HL-60/S4 (cell line): ENCODE results near the gene IL17B.

ENCODE experiments used
- in situ Hi-C: fragments of 300-500 bp; cut with MboI; formaldehyde crosslinking; loops from 2 replicates; pipeline ENCODE4 v1.14.3; 2022; ENCODE audit warnings: low sequenced_read_pairs

IL17B gene

DNA sequence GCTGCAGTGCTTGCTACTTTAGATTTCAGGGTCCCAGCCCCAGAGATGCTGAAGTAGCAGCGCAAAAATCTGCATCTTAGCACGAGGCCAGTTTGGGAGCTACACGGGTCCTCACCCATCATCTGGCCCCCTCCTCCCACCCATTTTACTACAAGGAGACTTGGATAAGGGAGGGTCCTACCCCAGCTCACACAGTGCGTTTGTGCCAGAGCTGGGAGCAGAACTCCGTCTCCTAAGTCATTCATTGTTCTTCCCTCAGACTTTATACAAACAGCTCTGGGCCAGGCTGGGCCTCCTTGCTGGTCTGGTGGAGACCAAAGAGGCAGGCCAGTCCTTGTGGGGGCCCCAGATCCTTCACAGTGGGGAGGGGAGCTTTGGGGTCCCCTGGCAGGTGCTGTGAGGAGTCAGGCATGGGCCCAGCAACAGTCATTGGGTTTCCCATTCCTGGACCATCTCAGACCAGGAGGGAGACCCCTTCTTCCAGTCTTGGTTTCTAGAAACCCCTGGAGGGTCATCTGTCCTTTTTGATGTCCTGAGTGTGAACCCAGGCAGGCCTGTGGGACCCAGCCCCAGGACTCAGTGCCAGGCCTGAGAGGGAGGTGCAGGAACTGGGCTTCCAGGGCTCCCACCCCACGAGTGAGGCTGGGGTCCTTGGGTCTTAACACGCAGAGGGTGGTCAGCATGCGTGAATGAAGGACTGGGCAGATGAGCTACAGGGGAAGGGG, 2.3 kb upstream of the IL17B start:
- in situ Hi-C loops = loop anchor here (10.0 kb wide), 1 partner anchor 53 kb away; no protein-coding TSS in a partner anchor

DNA sequence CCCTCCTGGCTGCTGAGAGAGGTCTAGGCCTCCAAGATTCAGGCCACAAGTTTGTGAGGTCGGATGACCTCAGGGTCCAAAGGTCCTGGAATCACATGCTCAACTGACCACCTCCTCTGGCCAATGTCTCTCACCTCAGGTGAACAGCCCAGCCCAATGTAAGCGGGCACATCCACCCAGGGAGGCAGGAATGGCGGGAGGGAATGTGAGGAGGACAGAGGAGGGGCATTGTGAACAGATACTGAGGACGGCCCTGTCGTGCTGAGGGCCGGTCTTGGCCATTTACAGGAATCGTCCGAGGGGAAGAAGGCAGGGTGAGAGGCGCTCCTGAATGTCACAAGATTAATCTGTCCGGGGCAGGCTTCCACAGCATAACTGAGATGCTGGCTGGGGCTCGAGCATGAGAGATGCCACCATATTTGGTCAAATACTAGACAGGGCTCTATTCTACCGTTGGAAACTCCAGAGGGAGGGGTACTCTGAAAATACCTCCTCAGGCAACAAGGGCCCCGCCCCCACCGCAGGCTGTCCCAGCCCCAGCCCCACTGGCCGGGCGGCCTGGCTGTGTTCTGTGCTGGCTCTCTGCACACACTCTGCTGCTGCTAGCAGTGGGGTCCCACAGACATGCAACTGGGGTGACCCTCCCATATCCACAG, 1.5 kb upstream of the IL17B start:
- in situ Hi-C loops = loop anchor here (10.0 kb wide), 1 partner anchor 54 kb away; no protein-coding TSS in a partner anchor

DNA sequence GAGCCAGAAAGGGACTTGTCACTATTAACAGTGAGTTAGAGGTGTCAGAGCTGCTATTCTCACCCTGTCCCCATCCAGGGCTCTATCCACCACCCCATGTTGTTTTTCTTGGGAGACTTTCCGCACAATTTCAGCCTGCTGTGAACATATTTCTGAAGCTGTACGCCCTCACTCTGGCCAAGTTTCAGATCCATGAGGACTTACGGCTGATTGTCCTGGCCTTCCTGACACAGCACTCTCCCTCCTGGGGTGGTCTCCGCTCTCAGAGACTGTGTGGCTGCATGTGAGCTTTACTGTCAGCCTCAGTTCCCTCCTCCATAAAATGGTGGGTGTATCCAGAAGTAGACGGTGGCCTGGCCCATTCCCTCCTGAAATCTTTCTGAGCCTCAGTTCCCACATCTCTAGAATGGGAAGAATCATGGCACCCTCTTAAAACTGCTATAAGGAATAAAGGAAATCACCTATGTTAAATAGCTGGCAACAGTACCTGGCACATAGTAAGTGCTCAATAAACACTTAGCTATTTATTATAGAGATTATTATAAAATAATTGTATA, 804 bp upstream of the IL17B start:
- in situ Hi-C loops = loop anchor here (10.0 kb wide), 1 partner anchor 55 kb away; no protein-coding TSS in a partner anchor

DNA sequence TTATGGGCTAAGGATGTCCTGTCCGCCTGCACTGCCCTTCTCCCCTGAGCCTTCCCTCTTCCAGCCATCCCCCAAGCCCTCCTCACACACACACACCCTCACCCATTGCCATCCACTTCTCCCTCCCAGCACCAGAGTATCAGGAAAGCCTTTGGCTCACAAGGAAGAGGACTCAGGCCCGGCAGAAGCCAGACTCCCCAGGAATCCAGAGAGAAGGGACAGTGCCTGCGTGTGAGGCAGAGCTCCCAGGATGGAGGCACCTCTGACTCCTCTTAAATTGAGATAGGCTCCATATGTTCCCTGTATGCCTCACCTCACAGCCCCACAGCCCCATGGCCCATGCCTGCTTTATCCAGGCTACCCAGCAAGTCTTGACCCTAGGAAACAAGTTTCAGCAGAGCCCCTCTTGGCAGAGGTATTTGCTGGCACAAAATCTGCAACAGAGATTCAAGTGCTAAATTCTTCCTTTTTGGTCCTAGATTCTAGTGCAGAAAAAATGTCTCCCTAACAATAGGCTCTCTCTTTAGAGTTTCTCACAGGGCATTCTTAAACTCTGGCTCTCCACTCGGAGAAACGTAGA, 761 bp downstream of the IL17B start:
- in situ Hi-C loops = no loop called here

DNA sequence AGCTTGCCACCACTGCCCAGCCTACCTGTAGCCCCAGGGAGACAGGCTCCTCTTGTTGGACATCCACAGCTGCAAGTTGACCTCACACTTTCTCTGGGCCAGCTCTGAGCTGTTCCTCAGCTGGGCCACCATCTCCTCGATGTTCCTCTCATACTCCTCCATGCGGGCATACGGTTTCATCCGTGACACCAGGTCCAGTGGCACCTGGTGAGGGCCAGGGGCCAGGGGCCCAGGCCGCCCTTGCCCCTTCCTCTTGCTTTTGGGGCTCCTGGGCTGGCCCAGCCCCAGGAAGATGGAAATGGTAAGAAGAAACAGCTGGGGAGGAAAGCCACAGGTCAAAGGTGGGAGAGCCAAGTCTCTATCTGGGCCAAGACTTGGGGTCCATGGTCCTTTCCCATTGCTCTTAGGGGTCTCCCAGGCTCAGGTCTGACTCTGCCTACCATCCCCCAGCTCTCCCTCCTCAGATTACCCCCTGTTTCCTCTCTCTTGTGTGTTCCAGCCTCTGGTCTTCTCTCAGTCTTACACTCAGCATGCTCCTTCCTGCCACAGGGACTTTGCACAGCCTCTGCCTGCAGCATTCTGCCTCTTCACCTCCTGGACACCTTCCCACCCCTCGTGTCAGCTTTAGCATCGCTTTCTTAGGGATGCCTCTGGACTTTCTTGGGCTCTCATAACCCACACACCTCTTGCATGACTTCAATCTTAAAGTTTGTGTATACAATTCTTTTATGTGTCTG, 2.2 kb downstream of the IL17B start:
- in situ Hi-C loops = no loop called here

DNA sequence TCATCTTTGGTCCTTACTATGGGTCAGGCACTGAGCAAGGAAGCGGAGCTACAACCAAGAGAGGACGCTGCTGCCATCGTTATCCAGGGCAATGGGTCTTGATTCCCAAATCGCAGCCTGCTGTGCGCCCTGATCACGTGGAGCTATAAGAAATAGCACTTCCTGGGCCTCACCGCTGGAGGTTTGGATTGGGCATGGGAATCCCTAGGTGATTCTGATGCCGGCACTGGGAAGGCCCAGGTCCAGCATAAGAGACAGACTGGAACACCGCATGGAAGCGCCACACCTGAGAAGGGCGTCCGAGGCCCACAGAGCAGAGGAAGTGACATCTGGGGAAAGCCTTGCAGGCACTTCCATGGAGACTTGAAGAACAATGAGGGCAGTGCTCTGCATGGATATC, 3.0 kb downstream of the IL17B start:
- in situ Hi-C loops = no loop called here

DNA sequence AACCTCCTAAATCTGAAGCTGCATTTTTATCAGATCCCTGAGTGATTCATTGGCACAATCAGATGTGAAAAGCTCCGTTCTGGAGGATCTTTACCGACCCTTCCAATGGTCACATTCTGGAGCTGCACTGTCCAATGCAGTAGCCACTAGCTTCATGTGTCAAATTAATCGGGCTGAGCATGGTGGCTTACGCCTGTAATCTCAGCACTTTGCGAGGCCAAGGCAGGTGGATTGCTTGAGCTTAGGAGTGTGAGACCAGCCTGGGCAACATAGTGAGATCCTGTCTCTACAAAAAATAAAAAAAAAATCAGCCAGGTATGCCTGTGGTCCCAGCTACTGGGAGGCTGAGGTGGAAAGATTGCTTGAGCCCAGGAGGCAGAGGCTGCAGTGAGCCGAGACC, 3.7 kb downstream of the IL17B start:
- in situ Hi-C loops = no loop called here

DNA sequence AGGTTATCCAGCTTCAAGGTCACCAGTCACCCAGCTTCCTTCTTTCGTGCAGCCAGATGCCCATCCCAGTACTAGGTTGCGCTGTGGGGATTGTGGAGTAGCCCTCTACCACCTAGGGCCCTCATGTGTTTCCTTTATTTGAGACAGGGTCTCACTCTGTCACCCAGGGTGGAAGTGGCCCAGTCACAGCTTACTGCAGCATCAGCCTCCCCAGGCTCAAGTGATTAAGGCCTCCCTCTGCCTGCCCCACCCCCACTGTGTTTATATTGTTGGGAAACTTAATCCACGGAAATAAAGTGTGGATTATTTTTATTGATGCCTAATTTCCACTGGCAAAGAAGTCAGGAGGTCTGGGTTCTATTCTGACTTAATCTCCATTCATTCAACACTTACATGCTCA, 4.3 kb downstream of the IL17B start:
- in situ Hi-C loops = loop anchor here (5.0 kb wide), 1 partner anchor 52 kb away; no protein-coding TSS in a partner anchor

DNA sequence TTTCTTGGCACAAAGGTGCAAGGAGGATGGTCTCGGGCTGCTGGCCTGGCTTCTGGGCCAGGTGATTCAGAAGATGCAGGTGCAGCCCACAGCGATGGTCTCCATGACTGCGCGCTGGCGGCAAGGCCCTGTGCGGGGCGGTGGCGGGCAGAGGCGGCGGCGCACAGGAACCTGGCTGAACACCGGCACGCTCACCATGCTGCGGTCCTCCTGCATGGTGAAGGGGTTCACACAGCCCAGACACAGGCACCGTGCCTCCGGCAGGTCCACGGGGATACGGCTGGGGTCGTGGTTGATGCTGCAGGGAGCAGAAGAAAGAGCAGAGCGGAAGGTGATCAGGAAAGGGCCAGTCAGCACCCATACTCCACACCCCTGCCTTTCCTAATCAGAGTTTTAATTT, 4.8 kb downstream of the IL17B start:
- in situ Hi-C loops = loop anchor here (5.0 kb wide), 1 partner anchor 52 kb away; no protein-coding TSS in a partner anchor

DNA sequence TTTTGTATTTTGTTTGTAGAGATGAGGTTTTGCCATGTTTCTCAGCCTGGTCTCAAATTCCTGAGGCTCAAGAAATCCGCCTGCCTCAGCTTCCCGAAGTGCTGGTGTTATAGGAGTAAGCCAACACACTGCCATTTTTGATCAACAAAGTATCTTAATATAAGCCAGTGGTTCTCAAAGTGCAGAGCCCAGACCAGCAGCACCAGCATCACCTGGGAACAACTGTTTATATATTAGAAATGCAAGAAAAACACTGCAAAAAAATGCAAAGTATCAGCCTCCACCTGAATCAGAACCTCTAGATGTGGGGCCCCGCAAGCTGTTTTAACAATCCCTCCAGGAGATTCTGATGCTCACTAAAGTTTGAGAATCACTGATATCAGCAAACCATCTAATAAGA, 6.2 kb downstream of the IL17B start:
- in situ Hi-C loops = loop anchor here (5.0 kb wide), 1 partner anchor 51 kb away; no protein-coding TSS in a partner anchor

DNA sequence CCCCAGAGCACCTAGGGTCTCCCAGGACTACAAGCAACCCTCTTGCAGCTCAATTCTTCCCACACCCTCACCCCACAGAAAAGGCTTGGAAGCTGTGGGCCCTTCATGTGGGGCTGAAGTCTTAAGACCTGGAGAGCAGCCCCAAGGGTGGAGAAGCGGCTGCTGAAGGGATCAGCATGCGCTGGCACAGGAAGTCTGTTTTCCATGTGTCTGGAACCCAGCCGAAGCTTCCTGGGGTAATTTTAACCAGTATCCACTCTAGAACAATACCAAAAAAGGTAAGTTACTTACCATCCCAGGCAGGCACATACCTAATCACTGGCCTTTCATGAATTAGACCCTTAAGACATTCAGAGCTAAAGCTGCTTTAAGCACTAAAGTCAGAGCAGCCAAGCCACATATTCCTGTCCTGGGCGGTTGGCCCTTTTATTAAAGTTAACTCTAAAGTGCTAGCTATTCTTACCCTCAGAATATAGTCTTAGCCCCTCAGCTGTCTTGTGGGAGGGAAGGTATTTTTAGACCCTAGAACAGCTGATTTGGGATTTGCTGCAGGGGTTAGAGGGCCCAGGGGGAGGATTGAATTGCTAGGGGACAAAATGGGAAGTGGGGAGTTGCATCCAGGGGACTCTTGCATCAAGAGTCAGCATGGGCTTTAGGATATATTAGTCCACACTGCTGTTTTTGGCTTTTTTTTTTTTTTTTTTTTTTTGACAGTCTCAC, 6.9 kb downstream of the IL17B start:
- in situ Hi-C loops = loop anchor here (5.0 kb wide), 1 partner anchor 50 kb away; no protein-coding TSS in a partner anchor

DNA sequence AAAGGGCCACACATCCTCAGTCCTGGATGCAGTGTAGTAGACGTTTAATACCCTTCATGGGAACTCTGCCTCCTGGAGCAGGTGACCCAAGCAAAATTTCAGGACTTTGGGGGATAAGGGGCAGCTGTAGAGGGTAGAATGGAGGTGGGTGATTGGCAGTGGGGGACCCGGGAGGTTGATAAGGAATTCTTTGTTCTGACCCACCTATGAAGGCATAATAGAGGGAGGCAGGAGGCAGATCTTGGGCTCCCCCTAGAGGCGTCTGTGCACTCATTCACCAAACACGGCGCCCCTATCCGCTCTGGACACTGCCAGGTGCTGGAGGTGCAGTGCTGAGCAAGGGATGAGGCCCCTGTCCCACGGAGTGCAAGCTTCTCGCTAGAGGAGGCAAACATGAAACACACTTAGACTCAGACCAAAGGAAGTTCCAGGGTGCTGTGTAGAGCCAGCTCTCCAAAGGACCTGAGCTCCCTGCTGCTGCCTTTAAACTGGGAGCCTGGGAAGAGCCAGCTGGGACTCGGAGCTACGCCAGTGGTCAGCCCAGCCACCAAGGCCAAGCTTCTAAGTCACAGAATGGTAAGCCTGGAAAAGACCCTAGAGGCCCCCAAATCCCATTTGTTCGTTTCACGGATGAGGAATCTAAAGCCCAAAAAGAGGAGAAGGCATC, 7.7 kb downstream of the IL17B start:
- in situ Hi-C loops = loop anchor here (5.0 kb wide), 1 partner anchor 49 kb away; no protein-coding TSS in a partner anchor

DNA sequence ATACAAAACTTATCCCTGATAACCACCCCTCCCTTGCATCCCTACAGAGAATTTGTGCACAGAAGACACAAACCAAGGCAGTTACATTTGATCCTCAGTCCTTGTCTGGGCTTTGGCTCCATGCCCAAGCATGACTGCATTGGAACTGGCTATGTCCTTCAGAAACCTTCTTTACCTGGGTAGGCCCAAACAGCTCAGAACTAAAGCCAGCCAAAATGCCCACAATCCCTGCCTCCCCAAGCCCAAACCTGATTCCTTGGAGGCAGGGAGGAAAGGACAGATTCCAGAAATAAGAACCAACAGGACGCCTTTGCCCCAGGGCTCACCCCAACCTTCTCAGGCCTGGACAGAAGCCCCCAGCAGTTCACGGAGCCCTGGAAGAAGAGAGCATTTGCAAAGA, 8.2 kb downstream of the IL17B start:
- in situ Hi-C loops = loop anchor here (5.0 kb wide), 1 partner anchor 49 kb away; no protein-coding TSS in a partner anchor

DNA sequence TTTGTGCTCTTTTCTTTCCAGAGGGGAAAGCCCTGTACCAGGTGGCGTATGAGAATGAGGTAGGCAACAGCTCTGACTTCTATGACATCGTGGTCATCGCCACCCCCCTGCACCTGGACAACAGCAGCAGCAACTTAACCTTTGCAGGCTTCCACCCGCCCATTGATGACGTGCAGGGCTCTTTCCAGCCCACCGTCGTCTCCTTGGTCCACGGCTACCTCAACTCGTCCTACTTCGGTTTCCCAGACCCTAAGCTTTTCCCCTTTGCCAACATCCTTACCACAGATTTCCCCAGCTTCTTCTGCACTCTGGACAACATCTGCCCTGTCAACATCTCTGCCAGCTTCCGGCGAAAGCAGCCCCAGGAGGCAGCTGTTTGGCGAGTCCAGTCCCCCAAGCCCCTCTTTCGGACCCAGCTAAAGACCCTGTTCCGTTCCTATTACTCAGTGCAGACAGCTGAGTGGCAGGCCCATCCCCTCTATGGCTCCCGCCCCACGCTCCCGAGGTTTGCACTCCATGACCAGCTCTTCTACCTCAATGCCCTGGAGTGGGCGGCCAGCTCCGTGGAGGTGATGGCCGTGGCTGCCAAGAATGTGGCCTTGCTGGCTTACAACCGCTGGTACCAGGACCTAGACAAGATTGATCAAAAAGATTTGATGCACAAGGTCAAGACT, 11.0 kb downstream of the IL17B start:
- in situ Hi-C loops = no loop called here

DNA sequence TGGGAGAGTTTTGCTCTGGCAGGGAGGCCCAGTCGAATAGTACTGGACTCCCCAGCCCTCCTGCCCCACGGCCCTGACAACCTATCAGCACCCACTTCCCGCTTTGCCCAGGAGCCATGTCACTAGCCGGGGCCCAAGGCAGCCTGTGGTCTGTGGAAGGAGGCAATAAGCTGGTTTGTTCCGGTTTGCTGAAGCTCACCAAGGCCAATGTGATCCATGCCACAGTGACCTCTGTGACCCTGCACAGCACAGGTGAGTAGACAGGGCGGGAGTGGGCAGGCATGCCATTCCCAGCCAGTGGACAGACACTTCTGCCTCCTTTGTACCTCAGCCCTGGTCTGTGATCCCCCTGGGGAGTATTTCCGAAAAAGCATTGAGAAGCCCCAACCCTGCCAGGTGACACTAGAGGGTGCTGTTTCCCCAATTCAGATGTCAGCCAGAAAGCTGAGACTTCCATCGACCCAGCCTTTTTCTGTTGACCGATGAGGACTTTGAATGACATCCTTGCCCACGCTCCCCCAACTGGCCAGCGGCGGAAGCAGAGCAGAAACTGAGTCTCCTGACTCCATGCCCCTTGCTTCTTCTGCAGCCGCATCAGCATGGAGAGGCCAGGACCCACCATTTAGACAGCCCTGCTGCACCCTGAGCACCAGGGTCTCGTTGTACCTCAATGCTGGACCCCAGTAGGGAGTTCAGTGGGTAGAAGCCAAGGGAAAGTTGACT, 11.7 kb downstream of the IL17B start:
- in situ Hi-C loops = no loop called here

DNA sequence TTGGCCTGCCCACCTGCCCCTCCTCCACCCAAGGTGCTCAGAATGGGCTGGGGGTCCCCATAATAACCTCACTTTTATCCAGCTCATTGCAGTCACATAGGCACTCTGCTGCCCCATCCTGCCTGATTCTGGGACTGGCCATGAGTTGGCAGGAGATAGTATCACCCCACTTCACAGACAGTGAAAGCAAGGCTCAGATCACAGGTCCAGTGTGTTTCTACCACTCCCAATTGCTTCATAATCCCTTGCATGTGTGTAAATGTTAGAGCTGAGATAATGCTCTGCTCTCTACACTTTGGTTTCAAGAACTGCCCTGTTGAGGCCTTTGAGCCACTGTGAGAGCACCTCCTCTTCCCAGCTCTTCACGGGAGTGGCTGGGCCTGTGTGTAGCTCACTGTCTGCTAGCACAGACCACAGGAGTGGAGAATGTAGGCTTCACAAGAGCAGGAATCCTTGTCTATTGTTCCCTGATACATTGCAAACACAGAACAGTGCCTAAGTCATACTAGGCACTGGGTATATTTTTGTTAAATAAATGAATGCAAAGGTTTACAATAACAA, 12.8 kb downstream of the IL17B start:
- in situ Hi-C loops = no loop called here

DNA sequence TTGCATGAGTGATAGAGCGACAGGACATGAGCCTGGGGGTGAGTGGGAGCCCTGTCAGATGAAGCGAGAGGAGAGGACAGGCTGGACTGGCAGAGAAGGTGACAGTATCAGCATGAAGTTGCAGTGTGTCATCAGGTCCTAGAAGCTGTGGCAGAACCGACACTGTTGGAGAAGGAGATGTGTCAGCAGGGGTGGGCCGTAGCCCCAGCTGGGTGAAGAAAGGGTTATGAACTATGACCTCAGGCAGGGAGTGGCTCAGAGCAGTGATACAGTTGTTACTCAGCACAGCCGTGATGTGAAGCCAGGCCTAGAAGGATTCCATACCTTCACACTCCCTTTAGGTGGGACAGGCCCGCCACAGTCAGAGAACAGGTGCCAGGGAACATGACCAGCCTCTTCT, 13.7 kb downstream of the IL17B start:
- in situ Hi-C loops = no loop called here

DNA sequence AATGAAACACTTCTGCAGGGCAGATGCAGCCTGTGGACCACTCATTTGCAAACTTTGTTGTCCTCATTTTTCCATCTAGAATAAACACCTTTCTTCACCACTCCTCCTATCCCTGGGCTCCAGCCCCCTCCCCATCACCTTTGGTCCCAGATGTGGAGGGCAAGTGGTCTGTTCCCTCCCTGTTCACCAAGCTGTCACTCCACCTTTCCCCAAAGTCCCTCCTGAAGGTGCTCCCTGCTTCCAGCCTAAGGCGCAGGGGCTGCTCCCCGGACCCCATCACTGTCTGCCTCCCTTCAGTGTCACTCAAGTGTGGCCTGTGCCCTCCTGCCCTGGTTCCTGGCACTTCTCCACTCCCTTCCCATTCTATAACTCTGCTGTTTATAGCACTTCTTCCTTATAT, 14.4 kb downstream of the IL17B start:
- in situ Hi-C loops = no loop called here
